OCI-LY1 (cell line): ENCODE data around the gene ACSL4.

Experiments
- EZH2 ChIP-seq: fragments of 200-600 bp; sonication (generic), shearing (Covaris generic); IDR thresholded peaks from 2 replicates; pipeline ENCODE4 v1.8.0; 2017; ENCODE audit warnings: borderline replicate concordance, mixed run types, mild to moderate bottlenecking, antibody characterized with exemption, low read length, moderate library complexity, mixed read lengths
- TF ChIP-seq, protein P1 (sequence below): fragments of 200-600 bp; sonication (generic), shearing (Covaris generic); IDR thresholded peaks from 2 replicates; pipeline ENCODE4 v1.5.1; 2017; ENCODE audit warnings: mild to moderate bottlenecking, antibody characterized with exemption, low read length, moderate library complexity, mixed read lengths

DNA sequence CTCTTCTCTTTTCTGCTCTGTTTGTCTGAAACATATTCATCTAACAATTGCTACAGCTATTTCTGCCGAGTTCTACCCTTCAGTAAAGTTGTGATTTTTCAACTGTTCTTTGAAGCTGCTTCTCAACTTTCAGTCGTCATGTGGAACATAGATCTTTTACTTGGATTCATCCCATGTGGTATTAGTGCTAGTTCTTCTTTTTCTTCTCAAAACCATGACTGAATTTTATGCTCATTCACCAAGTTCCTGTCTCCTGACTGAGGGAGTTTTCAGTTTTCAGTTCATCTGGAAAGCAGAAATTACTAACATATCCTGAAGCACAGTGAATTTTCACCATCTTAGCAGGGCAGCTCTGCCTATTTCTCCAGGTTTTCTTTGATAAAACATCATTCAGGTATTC is 12.1 kb downstream of the ACSL4 start:
- TF ChIP-seq, protein P1, sequence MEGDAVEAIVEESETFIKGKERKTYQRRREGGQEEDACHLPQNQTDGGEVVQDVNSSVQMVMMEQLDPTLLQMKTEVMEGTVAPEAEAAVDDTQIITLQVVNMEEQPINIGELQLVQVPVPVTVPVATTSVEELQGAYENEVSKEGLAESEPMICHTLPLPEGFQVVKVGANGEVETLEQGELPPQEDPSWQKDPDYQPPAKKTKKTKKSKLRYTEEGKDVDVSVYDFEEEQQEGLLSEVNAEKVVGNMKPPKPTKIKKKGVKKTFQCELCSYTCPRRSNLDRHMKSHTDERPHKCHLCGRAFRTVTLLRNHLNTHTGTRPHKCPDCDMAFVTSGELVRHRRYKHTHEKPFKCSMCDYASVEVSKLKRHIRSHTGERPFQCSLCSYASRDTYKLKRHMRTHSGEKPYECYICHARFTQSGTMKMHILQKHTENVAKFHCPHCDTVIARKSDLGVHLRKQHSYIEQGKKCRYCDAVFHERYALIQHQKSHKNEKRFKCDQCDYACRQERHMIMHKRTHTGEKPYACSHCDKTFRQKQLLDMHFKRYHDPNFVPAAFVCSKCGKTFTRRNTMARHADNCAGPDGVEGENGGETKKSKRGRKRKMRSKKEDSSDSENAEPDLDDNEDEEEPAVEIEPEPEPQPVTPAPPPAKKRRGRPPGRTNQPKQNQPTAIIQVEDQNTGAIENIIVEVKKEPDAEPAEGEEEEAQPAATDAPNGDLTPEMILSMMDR: no peak
- TF ChIP-seq EZH2: no peak
